Measurements from ENCODE around the gene DCAF12. TPM values are rescaled to one million over a fixed set of nuclear protein-coding genes. Genes with fewer than 3 reads are reported as not detected.
A peak's percentile ranks its signal among the peaks of the same experiment; 100 is the strongest.

Gene DCAF12
- total and polyA plus RNA-seq, 10 donors = 5.6 to 107 (median 38.4) TPM

DNA sequence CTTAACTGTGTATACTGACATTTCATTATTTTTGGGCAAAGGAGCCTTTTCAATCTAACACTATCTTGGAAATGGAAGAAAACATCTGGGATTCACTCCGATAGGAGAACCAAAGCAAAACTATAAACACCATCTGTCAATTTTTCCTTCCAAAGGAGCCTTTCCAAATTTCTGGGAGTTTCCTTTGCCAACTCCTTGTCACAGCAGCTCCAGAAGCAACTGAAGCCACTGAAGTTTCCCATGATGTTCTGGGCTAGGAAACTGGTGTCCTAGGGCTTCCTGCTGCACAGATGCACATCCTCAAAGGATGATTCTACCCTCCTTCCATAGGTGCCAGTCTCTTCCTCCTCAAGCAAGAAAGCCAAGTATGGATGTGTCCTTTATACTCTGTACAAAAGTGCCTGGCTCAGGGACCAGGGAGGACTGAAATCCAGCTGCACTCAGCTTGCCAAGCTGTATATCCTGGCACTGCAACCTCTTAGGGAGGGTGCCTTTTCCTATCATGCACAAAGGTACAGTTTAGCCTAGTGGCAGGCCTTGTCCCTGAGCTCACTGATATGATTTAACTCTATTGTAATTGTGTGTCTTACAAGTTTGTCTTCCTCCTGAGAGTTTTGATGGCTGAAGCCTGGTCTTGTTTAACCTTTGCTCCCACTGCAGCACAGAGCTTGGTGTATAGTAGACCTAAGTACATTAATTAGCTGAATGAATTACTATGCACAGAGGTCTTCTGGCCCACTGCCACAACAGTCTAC, 43.9 kb upstream of the DCAF12 start:
- peak; percentile 35 for DNase-seq
- peaks cover 0 to 43% (median 8%) of the 10 kb centered on the region in 6 donors for H3K4me1 ChIP-seq
- peaks cover 0 to 7% (median 0%) of the 10 kb centered on the region in 7 donors for H3K27me3 ChIP-seq (replicated peaks in 1 of 7)
- no peak overlapping the region for H3K4me3 ChIP-seq
- WGBS, 5 donors = 83 to 92% (median 84%) methylated on average over 1 of the region's 1 CpG
- H3K36me3 ChIP-seq = no peaks in the 10 kb centered on the region
- intact Hi-C loops (cut with DNase I; ENCODE audit: low total_unique reads) = loop anchor here (10.0 kb wide), 1 partner anchor 46 kb away; the partner anchor contains the start of gene DCAF12
- H3K9me3 ChIP-seq = no peaks in the 10 kb centered on the region
- no peak for TF ChIP-seq POLR2AphosphoS5 (IDR thresholded peaks at IDR 0.05)
- TF ChIP-seq, protein P1, sequence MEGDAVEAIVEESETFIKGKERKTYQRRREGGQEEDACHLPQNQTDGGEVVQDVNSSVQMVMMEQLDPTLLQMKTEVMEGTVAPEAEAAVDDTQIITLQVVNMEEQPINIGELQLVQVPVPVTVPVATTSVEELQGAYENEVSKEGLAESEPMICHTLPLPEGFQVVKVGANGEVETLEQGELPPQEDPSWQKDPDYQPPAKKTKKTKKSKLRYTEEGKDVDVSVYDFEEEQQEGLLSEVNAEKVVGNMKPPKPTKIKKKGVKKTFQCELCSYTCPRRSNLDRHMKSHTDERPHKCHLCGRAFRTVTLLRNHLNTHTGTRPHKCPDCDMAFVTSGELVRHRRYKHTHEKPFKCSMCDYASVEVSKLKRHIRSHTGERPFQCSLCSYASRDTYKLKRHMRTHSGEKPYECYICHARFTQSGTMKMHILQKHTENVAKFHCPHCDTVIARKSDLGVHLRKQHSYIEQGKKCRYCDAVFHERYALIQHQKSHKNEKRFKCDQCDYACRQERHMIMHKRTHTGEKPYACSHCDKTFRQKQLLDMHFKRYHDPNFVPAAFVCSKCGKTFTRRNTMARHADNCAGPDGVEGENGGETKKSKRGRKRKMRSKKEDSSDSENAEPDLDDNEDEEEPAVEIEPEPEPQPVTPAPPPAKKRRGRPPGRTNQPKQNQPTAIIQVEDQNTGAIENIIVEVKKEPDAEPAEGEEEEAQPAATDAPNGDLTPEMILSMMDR (IDR thresholded peaks at IDR 0.05 in 8 of 11, conservative IDR thresholded peaks at IDR 0.05 in 3 of 11) = no peak
- no peak for TF ChIP-seq POLR2A (IDR thresholded peaks at IDR 0.05)
- H3K27ac ChIP-seq = peak overlapping the region in 2 of 8 donors; percentile 81 to 85

DNA sequence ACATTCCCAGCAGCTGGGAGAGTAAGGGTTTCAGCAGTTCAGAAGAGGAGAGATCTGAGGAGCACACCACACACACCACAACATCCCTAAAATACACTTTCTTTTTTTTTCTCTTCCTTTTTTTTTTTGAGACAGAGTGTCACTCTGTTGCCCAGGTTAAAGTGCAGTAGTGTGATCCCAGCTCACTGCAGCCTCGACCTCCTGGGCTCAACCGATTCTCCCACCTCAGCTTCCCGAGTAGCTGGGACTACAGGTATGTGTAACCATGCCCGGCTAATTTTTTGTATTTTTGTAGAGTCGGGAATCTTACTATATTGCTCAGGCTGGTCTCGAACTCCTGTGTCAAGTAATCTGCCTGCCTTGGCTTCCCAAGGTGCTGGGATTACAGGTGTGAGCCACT, 42.6 kb upstream of the DCAF12 start:
- WGBS, 5 donors = 84 to 93% (median 87%) methylated on average over 6 of the region's 6 CpGs
- peak; percentile 56 for DNase-seq
- H3K27ac ChIP-seq = peak overlapping the region in 2 of 8 donors; percentile 71 to 78

DNA sequence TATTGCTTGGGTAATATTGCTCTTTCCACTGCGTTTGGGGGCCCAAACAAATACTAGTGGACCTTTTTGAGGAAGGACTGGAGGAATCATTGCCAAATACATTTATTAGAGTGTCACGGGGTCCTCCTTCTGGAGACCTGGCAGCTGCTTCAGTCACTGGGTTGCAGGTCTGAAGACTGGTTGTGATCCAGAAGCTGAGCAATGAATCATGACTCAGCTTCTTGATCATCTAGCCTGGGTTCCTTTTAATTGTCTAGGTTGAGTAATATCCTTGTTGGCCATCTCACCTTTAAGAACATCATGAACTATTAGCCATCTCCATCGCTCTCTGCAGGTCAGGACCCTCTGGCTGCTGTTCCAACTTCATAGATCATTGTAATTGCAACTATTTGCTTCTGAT, 36.9 kb upstream of the DCAF12 start:
- no peak for TF ChIP-seq POLR2A (IDR thresholded peaks at IDR 0.05)
- Histone ChIP-seq H3K4me1 (peaks cover 0 to 8% (median 0%) of the 10 kb centered on the region in 6 donors), H3K9me3 (no peaks in the 10 kb centered on the region), H3K36me3 (no peaks in the 10 kb centered on the region), H3K4me3 (no peak overlapping the region), H3K27me3 (replicated peaks in 1 of 7) (peaks cover 0 to 6% (median 0%) of the 10 kb centered on the region in 7 donors), H3K27ac (peak overlapping the region in 4 of 8 donors; percentile 36 to 72 (median 54))
- DNase-seq = no peak
- intact Hi-C loops (cut with DNase I; ENCODE audit: low total_unique reads) = no loop called here
- WGBS, 5 donors = 42 to 87% (median 66%) methylated on average over 3 of the region's 3 CpGs

More for the DNA sequence above, 42.6 kb upstream of the DCAF12 start:
- no peaks in the 10 kb centered on the region for H3K9me3 ChIP-seq
- no peak overlapping the region for H3K4me3 ChIP-seq
- peaks cover 0 to 37% (median 8%) of the 10 kb centered on the region in 6 donors for H3K4me1 ChIP-seq
- H3K27me3 ChIP-seq (replicated peaks in 1 of 7) = peaks cover 0 to 6% (median 0%) of the 10 kb centered on the region in 7 donors
- intact Hi-C loops (cut with DNase I; ENCODE audit: low total_unique reads) = no loop called here
- no peak for TF ChIP-seq POLR2A (IDR thresholded peaks at IDR 0.05)
- TF ChIP-seq POLR2AphosphoS5 (IDR thresholded peaks at IDR 0.05) = no peak
- TF ChIP-seq, protein P1 (IDR thresholded peaks at IDR 0.05 in 8 of 11, conservative IDR thresholded peaks at IDR 0.05 in 3 of 11) = no peak
- no peaks in the 10 kb centered on the region for H3K36me3 ChIP-seq

DNA sequence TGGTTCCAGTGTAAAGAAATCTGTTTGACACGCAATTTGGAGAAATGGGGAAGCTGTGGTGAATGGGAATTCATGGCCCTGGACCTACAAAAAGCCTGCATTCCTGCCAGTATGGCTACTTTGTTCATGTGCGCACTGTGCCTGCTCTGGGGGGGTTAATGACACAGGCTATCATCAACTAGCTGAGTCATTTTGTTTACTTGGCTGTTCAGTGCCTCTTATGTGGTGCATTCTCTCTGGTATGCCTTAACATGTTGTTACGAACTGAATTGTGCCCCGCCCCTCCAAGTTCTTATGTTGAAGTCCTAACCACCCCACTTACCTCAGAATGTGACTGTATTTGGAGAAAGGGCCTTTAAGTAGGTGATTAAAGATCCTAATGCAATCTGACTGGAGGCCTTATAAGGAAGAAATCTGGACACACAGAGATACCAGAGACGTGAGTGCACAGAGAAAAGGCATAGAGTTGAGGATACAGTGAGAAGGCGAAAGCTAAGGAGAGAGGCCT, 31.9 kb upstream of the DCAF12 start:
- intact Hi-C loops (cut with DNase I; ENCODE audit: low total_unique reads) = no loop called here
- H3K27me3 ChIP-seq (replicated peaks in 1 of 7) = peaks cover 0 to 9% (median 0%) of the 10 kb centered on the region in 7 donors
- TF ChIP-seq, protein P1 (IDR thresholded peaks at IDR 0.05 in 8 of 11, conservative IDR thresholded peaks at IDR 0.05 in 3 of 11) = no peak
- TF ChIP-seq POLR2A (IDR thresholded peaks at IDR 0.05) (no peak), POLR2AphosphoS5 (IDR thresholded peaks at IDR 0.05) (no peak)
- 83 to 90% (median 84%) methylated on average over 6 of the region's 6 CpGs for WGBS, 5 donors
- peaks cover 0 to 4% (median 0%) of the 10 kb centered on the region in 6 donors for H3K4me1 ChIP-seq
- H3K4me3 ChIP-seq = no peak overlapping the region
- DNase-seq = peak; percentile 13
- no peaks in the 10 kb centered on the region for H3K9me3 ChIP-seq
- H3K27ac ChIP-seq = no peak overlapping the region
- no peaks in the 10 kb centered on the region for H3K36me3 ChIP-seq
